ENCODE results near the gene ADARB2.

The ADARB2 gene

GRCh38 chr10:1519391-1519790 lies 217.9 kb downstream of the ADARB2 start:
- no peaks in the 10 kb centered on the region for H3K9me3 ChIP-seq
- no peaks in the 10 kb centered on the region for H3K4me1 ChIP-seq (ENCODE audit: control insufficient read depth in 1 of 2, insufficient read depth in 1 of 2, low read depth in 1 of 2, low read length in 1 of 2)
- no peaks in the 10 kb centered on the region for H3K27me3 ChIP-seq
- no peak overlapping the region for H3K4me3 ChIP-seq (ENCODE audit: low read depth in 1 of 2, low read length in 1 of 2)
- H3K36me3 ChIP-seq = no peaks in the 10 kb centered on the region
- no peak overlapping the region for H3K27ac ChIP-seq
- TF ChIP-seq CTCF (IDR thresholded peaks at IDR 0.05) = no peak

- H3K27me3 ChIP-seq = no peaks in the 10 kb centered on the region
- no peak overlapping the region for H3K27ac ChIP-seq
- H3K36me3 ChIP-seq = no peaks in the 10 kb centered on the region
- no peak overlapping the region for H3K4me3 ChIP-seq (ENCODE audit: low read depth in 1 of 2, low read length in 1 of 2)
- H3K4me1 ChIP-seq (ENCODE audit: control insufficient read depth in 1 of 2, insufficient read depth in 1 of 2, low read depth in 1 of 2, low read length in 1 of 2) = no peaks in the 10 kb centered on the region
- no peaks in the 10 kb centered on the region for H3K9me3 ChIP-seq
- no peak for TF ChIP-seq CTCF (IDR thresholded peaks at IDR 0.05)
Observed at GRCh38 chr10:1517684-1518083, 219.6 kb downstream of the ADARB2 start.

GRCh38 chr10:1516492-1517165 lies 220.7 kb downstream of the ADARB2 start:
- H3K9me3 ChIP-seq = no peaks in the 10 kb centered on the region
- no peak for TF ChIP-seq CTCF (IDR thresholded peaks at IDR 0.05)
- H3K27me3 ChIP-seq = no peaks in the 10 kb centered on the region
- H3K27ac ChIP-seq = no peak overlapping the region
- H3K36me3 ChIP-seq = no peaks in the 10 kb centered on the region
- H3K4me3 ChIP-seq (ENCODE audit: low read depth in 1 of 2, low read length in 1 of 2) = no peak overlapping the region
- H3K4me1 ChIP-seq (ENCODE audit: control insufficient read depth in 1 of 2, insufficient read depth in 1 of 2, low read depth in 1 of 2, low read length in 1 of 2) = no peaks in the 10 kb centered on the region

GRCh38 chr10:1515780-1516491 lies 221.4 kb downstream of the ADARB2 start:
- H3K4me3 ChIP-seq (ENCODE audit: low read depth in 1 of 2, low read length in 1 of 2) = no peak overlapping the region
- H3K27me3 ChIP-seq = no peaks in the 10 kb centered on the region
- no peak for TF ChIP-seq CTCF (IDR thresholded peaks at IDR 0.05)
- no peaks in the 10 kb centered on the region for H3K4me1 ChIP-seq (ENCODE audit: control insufficient read depth in 1 of 2, insufficient read depth in 1 of 2, low read depth in 1 of 2, low read length in 1 of 2)
- no peaks in the 10 kb centered on the region for H3K36me3 ChIP-seq
- no peak overlapping the region for H3K27ac ChIP-seq
- no peaks in the 10 kb centered on the region for H3K9me3 ChIP-seq

- H3K4me3 ChIP-seq (ENCODE audit: low read depth in 1 of 2, low read length in 1 of 2) = no peak overlapping the region
- no peaks in the 10 kb centered on the region for H3K9me3 ChIP-seq
- no peak for TF ChIP-seq CTCF (IDR thresholded peaks at IDR 0.05)
- no peaks in the 10 kb centered on the region for H3K27me3 ChIP-seq
- H3K36me3 ChIP-seq = no peaks in the 10 kb centered on the region
- H3K27ac ChIP-seq = no peak overlapping the region
- no peaks in the 10 kb centered on the region for H3K4me1 ChIP-seq (ENCODE audit: control insufficient read depth in 1 of 2, insufficient read depth in 1 of 2, low read depth in 1 of 2, low read length in 1 of 2)
Observed at GRCh38 chr10:1515121-1515779, 222.1 kb downstream of the ADARB2 start.
